OCI-LY1 (cell line): ENCODE results near the gene PANK3.

Experiments
- H2AFZ ChIP-seq: fragments of 200-600 bp; sonication (generic), shearing (Covaris generic); 2 replicates; pipeline ENCODE4 v1.6.0; 2014; ENCODE audit warnings: antibody characterized with exemption, mild to moderate bottlenecking, low read length
- H3F3A ChIP-seq: fragments of 200-600 bp; sonication (generic), shearing (Covaris generic); 2 replicates; pipeline ENCODE4 v1.6.0; 2014; ENCODE audit warnings: mild to moderate bottlenecking, antibody characterized with exemption, low read length, moderate library complexity; ENCODE audit not compliant: insufficient read depth
- H3K27ac ChIP-seq: fragments of 200-600 bp; sonication (generic); 2 replicates; pipeline ENCODE4 v1.5.1; 2014; ENCODE audit warnings: low read length, mixed run types, mild to moderate bottlenecking, low read depth; ENCODE audit not compliant: poor library complexity, severe bottlenecking
- H3K27me3 ChIP-seq: fragments of 200-600 bp; sonication (generic); 2 replicates; pipeline ENCODE4 v1.6.0; 2014; ENCODE audit warnings: antibody characterized with exemption, mild to moderate bottlenecking, low read length, moderate library complexity; ENCODE audit not compliant: insufficient read depth
- H3K36me3 ChIP-seq: fragments of 200-600 bp; sonication (generic); 2 replicates; pipeline ENCODE4 v1.6.1; 2014; ENCODE audit warnings: mild to moderate bottlenecking, antibody characterized with exemption, low read length, moderate library complexity, mixed read lengths; ENCODE audit not compliant: insufficient read depth
- H3K4me1 ChIP-seq: fragments of 200-600 bp; sonication (generic); 2 replicates; pipeline ENCODE4 v1.5.1; 2014; ENCODE audit warnings: mild to moderate bottlenecking, low read length, moderate library complexity; ENCODE audit not compliant: insufficient read depth, severe bottlenecking
- H3K4me2 ChIP-seq: fragments of 200-600 bp; sonication (generic), shearing (Covaris generic); 2 replicates; pipeline ENCODE4 v1.6.1; 2014; ENCODE audit warnings: low read length
- H3K4me3 ChIP-seq: fragments of 200-600 bp; sonication (generic); 2 replicates; pipeline ENCODE4 v1.5.1; 2014; ENCODE audit warnings: low read length, low read depth, mild to moderate bottlenecking, mixed read lengths; ENCODE audit not compliant: poor library complexity, severe bottlenecking
- H3K79me2 ChIP-seq: fragments of 200-600 bp; shearing (Covaris generic); 2 replicates; pipeline ENCODE4 v1.6.1; 2016; ENCODE audit warnings: mixed run types, low read length, mixed read lengths; ENCODE audit not compliant: insufficient read depth
- H3K9ac ChIP-seq: fragments of 200-600 bp; sonication (generic), shearing (Covaris generic); 2 replicates; pipeline ENCODE4 v1.6.1; 2014; ENCODE audit warnings: mild to moderate bottlenecking, low read length, mixed read lengths
- H3K9me2 ChIP-seq: fragments of 200-600 bp; sonication (generic), shearing (Covaris generic); 2 replicates; pipeline ENCODE4 v1.6.1; 2014; ENCODE audit warnings: low read depth, mild to moderate bottlenecking, low read length, mixed read lengths
- H3K9me3 ChIP-seq: fragments of 200-600 bp; shearing (Covaris generic); 2 replicates; pipeline ENCODE4 v1.6.1; 2014; ENCODE audit warnings: low read length, mixed read lengths
- H4K20me1 ChIP-seq: fragments of 200-600 bp; sonication (generic), shearing (Covaris generic); 2 replicates; pipeline ENCODE4 v1.6.0; 2016; ENCODE audit warnings: mild to moderate bottlenecking, low read length; ENCODE audit not compliant: insufficient read depth
- CTCF ChIP-seq: fragments of 200-600 bp; sonication (generic), shearing (Covaris generic); IDR thresholded peaks from 2 replicates; pipeline ENCODE4 v1.5.1; 2017; ENCODE audit warnings: mild to moderate bottlenecking, antibody characterized with exemption, low read length, moderate library complexity, mixed read lengths
- EZH2 ChIP-seq: fragments of 200-600 bp; sonication (generic), shearing (Covaris generic); IDR thresholded peaks from 2 replicates; pipeline ENCODE4 v1.8.0; 2017; ENCODE audit warnings: borderline replicate concordance, mixed run types, mild to moderate bottlenecking, antibody characterized with exemption, low read length, moderate library complexity, mixed read lengths

Gene PANK3

GRCh38 chr5:168607946-168608345 lies 28.8 kb upstream of the PANK3 start:
- Histone ChIP-seq H3K4me1 (no peaks in the 10 kb centered on the region), H3K27me3 (no peaks in the 10 kb centered on the region), H3F3A (no peaks in the 10 kb centered on the region), H3K9me3 (no peaks in the 10 kb centered on the region), H3K4me2 (no peak overlapping the region), H4K20me1 (no peaks in the 10 kb centered on the region), H2AFZ (no peak overlapping the region), H3K36me3 (no peaks in the 10 kb centered on the region), H3K79me2 (no peaks in the 10 kb centered on the region), H3K9ac (no peak overlapping the region), H3K9me2 (no peaks in the 10 kb centered on the region), H3K4me3 (no peak overlapping the region), H3K27ac (no peak overlapping the region)
- TF ChIP-seq EZH2 (no peak), CTCF (no peak)

- no peak overlapping the region for H3K27ac ChIP-seq
- no peak overlapping the region for H3K4me2 ChIP-seq
- H3K9me3 ChIP-seq = no peaks in the 10 kb centered on the region
- H3K4me1 ChIP-seq = no peaks in the 10 kb centered on the region
- H3K4me3 ChIP-seq = no peak overlapping the region
- H3F3A ChIP-seq = no peaks in the 10 kb centered on the region
- H2AFZ ChIP-seq = no peak overlapping the region
- no peaks in the 10 kb centered on the region for H3K27me3 ChIP-seq
- no peak overlapping the region for H3K9ac ChIP-seq
- no peaks in the 10 kb centered on the region for H4K20me1 ChIP-seq
- TF ChIP-seq CTCF (no peak), EZH2 (no peak)
- H3K79me2 ChIP-seq = no peaks in the 10 kb centered on the region
- no peaks in the 10 kb centered on the region for H3K36me3 ChIP-seq
- H3K9me2 ChIP-seq = no peaks in the 10 kb centered on the region
Measured at GRCh38 chr5:168606562-168606961, 27.4 kb upstream of the PANK3 start.

- Histone ChIP-seq H4K20me1 (no peaks in the 10 kb centered on the region), H3K4me1 (no peaks in the 10 kb centered on the region), H3K4me2 (no peak overlapping the region), H3K9ac (no peak overlapping the region), H2AFZ (no peak overlapping the region), H3K27ac (no peak overlapping the region), H3K36me3 (no peaks in the 10 kb centered on the region), H3K9me3 (no peaks in the 10 kb centered on the region), H3K27me3 (no peaks in the 10 kb centered on the region), H3K79me2 (no peaks in the 10 kb centered on the region), H3K9me2 (no peaks in the 10 kb centered on the region), H3F3A (no peaks in the 10 kb centered on the region), H3K4me3 (no peak overlapping the region)
- TF ChIP-seq EZH2 (no peak), CTCF (no peak)
Measured at GRCh38 chr5:168604436-168604835, 25.3 kb upstream of the PANK3 start.
